Muscle of leg (tissue), 16 donors: ENCODE data around the gene DGAT2. TPM values are rescaled to one million over a fixed set of nuclear protein-coding genes. Genes with fewer than 3 reads are reported as not detected.

Experiments used
- DNase-seq: peaks from one replicate; pipeline ENCODE4 v3.0.0; 2013
- H3K27ac ChIP-seq: one replicate; pipeline ENCODE4 v1.5.1; 2013; ENCODE audit warnings: mild to moderate bottlenecking, low read length, control low read depth
- H3K27me3 ChIP-seq: one replicate; pipeline ENCODE4 v1.6.1; 2013; ENCODE audit warnings: low read length; ENCODE audit not compliant: control insufficient read depth, insufficient read depth
- H3K36me3 ChIP-seq: one replicate; pipeline ENCODE4 v1.6.1; 2013; ENCODE audit warnings: low read length; ENCODE audit not compliant: control insufficient read depth, insufficient read depth
- H3K4me1 ChIP-seq: one replicate; pipeline ENCODE4 v1.6.1; 2013; ENCODE audit warnings: low read length; ENCODE audit not compliant: control insufficient read depth, insufficient read depth
- H3K4me3 ChIP-seq: one replicate; pipeline ENCODE4 v1.5.1; 2013; ENCODE audit warnings: low read length, control low read depth
- H3K9me3 ChIP-seq: replicated peaks from 2 replicates; pipeline ENCODE4 v1.6.1; 2013; ENCODE audit warnings: low read depth, low read length; ENCODE audit not compliant: control insufficient read depth
- WGBS: methylation state at CpG from one replicate; pipeline ENCODE4 v1.1.5; 2013; ENCODE audit warnings: missing lambda C conversion rate; ENCODE audit not compliant: insufficient coverage; 5-methylcytosine and 5-hydroxymethylcytosine counted together
- long read RNA-seq, 11 donors: transcript quantifications; one replicate each; lab custom pipeline, GENCODE V29; 2026
- polyA plus RNA-seq, 8 donors: library from polyadenylated mRNA; unstranded; fragments of 120-200 nt; gene quantifications; one replicate each; pipeline versions ENCODE4 v1.2.1 to v1.2.3, GENCODE V29; 2013; ENCODE audit warnings: inconsistent platforms in 1 of 8, low replicate concordance in 1 of 8; ENCODE audit not compliant: insufficient read length in 8 of 8, insufficient read depth in 1 of 8
- total RNA-seq: library from RNA; stranded (reverse); fragments of 120-200 nt; gene quantifications from one replicate; pipeline ENCODE4 v1.2.4, GENCODE V29; 2013

The DGAT2 gene, protein sequence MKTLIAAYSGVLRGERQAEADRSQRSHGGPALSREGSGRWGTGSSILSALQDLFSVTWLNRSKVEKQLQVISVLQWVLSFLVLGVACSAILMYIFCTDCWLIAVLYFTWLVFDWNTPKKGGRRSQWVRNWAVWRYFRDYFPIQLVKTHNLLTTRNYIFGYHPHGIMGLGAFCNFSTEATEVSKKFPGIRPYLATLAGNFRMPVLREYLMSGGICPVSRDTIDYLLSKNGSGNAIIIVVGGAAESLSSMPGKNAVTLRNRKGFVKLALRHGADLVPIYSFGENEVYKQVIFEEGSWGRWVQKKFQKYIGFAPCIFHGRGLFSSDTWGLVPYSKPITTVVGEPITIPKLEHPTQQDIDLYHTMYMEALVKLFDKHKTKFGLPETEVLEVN
- total RNA-seq (0.31 TPM), polyA plus RNA-seq (1 to 10 TPM in 2 of 8 donors, under 1 TPM in 6; 0.45 to 3.8 (median 0.78) TPM)
- long read RNA-seq, donor 1, result 0 reads
- long read RNA-seq, donor 2, partial matches to known transcripts, result 0 of 1 reads
- long read RNA-seq, donor 2, other reads (novel, unspliced or antisense), result 0 of 1 reads
- long read RNA-seq, donor 3, partial matches to known transcripts, result 0 of 3 reads
- long read RNA-seq, donor 3, other reads (novel, unspliced or antisense), result 0 of 3 reads
- long read RNA-seq, donor 4, partial matches to known transcripts, result 0 of 1 reads
- long read RNA-seq, donor 4, other reads (novel, unspliced or antisense), result 0 of 1 reads
- long read RNA-seq, donor 5, partial matches to known transcripts, result 0 of 2 reads
- long read RNA-seq, donor 5, other reads (novel, unspliced or antisense), result 0 of 2 reads
- long read RNA-seq, donor 6, result 0 reads
- long read RNA-seq, donor 7, partial matches to known transcripts, result 0 of 1 reads
- long read RNA-seq, donor 7, other reads (novel, unspliced or antisense), result 0 of 1 reads
- long read RNA-seq, donor 8, result 0 reads
- long read RNA-seq, donor 9, result 0 reads
- long read RNA-seq, donor 10, result 0 reads
- long read RNA-seq, donor 11, result 0 reads

DNA sequence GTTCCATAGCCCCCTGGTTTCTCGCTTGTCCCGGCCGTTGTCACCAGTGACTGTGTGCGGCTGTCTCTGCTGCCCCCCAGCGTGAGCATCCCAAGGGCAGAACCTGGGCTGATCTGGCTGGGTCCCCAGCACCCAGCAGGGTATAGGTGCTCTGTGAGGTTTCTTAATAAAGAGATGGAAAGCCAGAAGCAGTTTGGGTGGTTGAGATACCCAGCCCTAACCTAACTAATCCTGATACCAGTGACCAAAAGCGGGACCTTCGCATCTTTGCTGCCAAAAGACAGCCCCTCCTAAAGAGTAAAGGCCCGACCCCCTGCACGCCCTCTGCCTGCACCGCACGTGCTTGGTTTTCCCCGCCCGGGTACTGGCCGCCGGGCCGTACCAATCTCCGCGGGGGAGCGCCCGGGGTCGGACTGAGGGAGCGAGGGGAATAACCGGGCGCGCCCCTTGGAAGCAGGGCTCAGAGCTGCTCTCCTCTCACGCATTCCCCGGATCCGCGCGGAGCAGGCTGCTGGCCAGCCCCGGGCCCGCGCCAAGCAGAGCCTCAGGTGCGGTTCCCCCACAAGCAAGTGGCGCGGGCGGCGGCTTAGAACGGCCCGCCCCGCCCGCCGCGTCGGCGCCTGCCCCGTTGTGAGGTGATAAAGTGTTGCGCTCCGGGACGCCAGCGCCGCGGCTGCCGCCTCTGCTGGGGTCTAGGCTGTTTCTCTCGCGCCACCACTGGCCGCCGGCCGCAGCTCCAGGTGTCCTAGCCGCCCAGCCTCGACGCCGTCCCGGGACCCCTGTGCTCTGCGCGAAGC, at the start of gene DGAT2:
Gene DGAT2 (plus strand): TSS at position 667 of the 797 bp plus-strand sequence. CDS start 214 bp downstream, outside the sequence.
- peak within 1 kb of the TSS; percentile 37 for H3K4me3 ChIP-seq
- peaks cover 17% of the 10 kb centered on the region for H3K4me1 ChIP-seq
- H3K27me3 ChIP-seq, result peaks cover 46% of the 10 kb centered on the region
- peak; percentile 77 for DNase-seq
- 1% methylated on average over 63 of the region's 66 CpGs for WGBS
- no peaks in the 10 kb centered on the region for H3K9me3 ChIP-seq
- no peak within 1 kb of the TSS for H3K27ac ChIP-seq
- no peaks in the 10 kb centered on the region for H3K36me3 ChIP-seq

DNA sequence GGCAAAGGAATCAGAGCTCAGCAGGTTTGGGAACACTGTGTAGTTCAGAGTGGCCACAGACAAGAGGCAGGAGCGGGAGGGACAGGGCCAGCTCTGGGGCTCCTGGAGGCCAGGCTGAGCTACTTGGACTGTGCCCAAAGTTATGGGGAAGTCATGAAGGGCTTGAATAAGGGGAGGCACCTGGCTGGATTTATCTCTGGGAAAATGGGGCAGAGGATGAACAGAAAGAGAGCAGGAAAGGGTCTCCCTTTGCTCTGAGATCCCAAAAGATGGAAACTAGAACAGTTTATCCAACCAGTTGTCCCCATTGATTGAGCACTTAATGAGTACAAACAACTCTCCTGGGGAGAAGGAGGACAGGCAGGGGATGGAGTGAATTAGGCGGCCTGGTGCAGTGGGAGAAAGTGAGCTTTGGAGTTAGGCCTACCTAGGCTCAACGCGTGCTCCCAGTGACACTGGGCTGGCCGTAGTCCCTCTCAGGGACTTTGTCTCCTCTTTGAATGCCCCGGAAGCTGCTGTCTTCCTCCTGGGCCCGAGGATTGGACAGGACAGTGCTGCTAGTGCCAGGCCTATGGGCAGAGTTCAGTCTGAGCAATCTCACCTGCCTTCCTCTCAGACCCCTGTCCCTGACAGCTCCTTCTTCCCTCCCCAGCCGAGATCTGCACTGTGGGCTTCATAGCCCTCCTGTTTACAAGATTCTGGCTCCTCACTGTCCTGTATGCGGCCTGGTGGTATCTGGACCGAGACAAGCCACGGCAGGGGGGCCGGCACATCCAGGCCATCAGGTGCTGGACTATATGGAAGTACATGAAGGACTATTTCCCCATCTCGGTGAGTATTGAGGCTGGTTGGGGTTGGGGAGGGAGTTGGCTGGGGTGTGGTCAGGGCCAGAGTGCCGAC, 49.0 kb upstream of the DGAT2 start:
- H3K9me3 ChIP-seq, result no peaks in the 10 kb centered on the region
- H3K4me1 ChIP-seq, result no peaks in the 10 kb centered on the region
- no peak overlapping the region for H3K4me3 ChIP-seq
- 81% methylated on average over 10 of the region's 14 CpGs for WGBS
- H3K27me3 ChIP-seq, result no peaks in the 10 kb centered on the region
- DNase-seq, result no peak
- H3K36me3 ChIP-seq, result no peaks in the 10 kb centered on the region
- H3K27ac ChIP-seq, result no peak overlapping the region

GRCh38 chr11:75720639-75721038, 47.9 kb upstream of the DGAT2 start:
- no peaks in the 10 kb centered on the region for H3K27me3 ChIP-seq
- H3K36me3 ChIP-seq, result no peaks in the 10 kb centered on the region
- no peak overlapping the region for H3K4me3 ChIP-seq
- no peak for DNase-seq
- H3K9me3 ChIP-seq, result no peaks in the 10 kb centered on the region
- H3K27ac ChIP-seq, result no peak overlapping the region
- WGBS, result 73% methylated on average over 6 of the region's 6 CpGs
- H3K4me1 ChIP-seq, result no peaks in the 10 kb centered on the region

DNA sequence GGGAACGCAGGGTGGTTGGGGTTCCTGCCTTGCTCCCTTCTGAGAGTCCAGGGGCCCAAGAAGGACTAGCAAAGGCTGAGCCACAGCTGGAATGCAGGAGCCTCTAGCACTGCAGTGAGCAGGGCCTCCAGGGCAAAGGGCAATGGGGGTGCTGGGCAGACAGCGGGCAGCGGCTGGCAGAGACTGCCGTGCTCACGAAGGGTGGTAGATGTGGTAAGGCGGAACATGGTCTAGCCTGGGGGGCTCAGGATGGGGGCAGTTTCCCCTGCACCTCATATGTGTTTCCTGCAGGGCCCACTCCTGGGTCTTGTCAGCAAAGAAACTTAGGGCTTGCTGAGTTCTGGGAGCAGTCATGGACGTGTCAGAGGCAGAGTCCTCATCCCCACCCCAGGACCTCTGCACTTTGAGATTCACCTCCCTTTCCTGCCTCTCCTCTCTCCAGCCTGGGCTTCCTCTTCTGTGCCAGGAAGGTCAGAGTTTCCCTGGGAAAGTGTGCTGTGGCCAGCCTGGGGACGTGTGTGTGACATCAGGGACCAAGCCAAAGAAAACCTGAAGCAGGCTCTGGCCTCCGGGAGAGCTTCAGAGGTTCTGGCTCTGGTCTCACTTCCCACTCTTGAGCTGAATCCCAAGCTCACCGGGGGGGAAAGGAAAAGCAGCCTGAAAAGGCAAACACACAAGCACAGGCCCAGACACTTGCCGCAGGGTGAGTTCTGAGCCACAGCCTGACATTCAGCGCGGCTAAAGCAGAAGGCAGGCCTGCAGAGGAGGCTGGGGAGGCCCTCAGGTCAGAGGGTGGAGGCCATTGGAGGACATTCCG, 46.5 kb upstream of the DGAT2 start:
- Histone ChIP-seq H3K9me3 (no peaks in the 10 kb centered on the region), H3K4me1 (no peaks in the 10 kb centered on the region), H3K4me3 (no peak overlapping the region), H3K27ac (no peak overlapping the region), H3K36me3 (no peaks in the 10 kb centered on the region), H3K27me3 (no peaks in the 10 kb centered on the region)
- no peak for DNase-seq
- 67% methylated on average over 14 of the region's 14 CpGs for WGBS

- Histone ChIP-seq H3K27me3 (no peaks in the 10 kb centered on the region), H3K4me1 (no peaks in the 10 kb centered on the region), H3K36me3 (no peaks in the 10 kb centered on the region), H3K27ac (no peak overlapping the region), H3K9me3 (no peaks in the 10 kb centered on the region), H3K4me3 (no peak overlapping the region)
- DNase-seq, result no peak
- 92% methylated on average over 4 of the region's 9 CpGs for WGBS
Observed at GRCh38 chr11:75722669-75723042, 45.9 kb upstream of the DGAT2 start.

GRCh38 chr11:75725547-75726320, 42.8 kb upstream of the DGAT2 start:
- no peaks in the 10 kb centered on the region for H3K4me1 ChIP-seq
- WGBS, result 81% methylated on average over 8 of the region's 13 CpGs
- no peak overlapping the region for H3K4me3 ChIP-seq
- H3K9me3 ChIP-seq, result no peaks in the 10 kb centered on the region
- H3K36me3 ChIP-seq, result no peaks in the 10 kb centered on the region
- peaks cover 3% of the 10 kb centered on the region for H3K27me3 ChIP-seq
- no peak for DNase-seq
- no peak overlapping the region for H3K27ac ChIP-seq

DNA sequence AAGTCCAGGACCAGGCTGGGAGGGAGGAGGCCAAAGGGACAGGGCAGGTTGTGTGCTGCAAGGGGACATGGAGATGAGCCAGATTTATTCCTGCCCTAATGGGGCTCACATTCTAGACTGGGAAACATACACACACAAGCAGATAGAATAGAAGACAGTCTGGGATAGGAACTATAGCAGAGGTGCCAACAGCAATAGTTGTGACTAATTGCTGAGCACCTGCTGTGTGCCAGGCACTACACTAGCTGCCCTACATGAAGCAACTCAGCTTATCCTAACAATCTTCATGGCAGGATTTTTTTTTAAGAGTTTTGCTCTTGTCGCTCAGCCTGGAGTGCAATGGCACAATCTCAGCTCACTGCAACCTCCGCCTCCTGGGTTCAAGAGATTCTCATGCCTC, 39.6 kb upstream of the DGAT2 start:
- H3K27ac ChIP-seq, result no peak overlapping the region
- 80% methylated on average over 1 of the region's 2 CpGs for WGBS
- H3K4me1 ChIP-seq, result peaks cover 11% of the 10 kb centered on the region
- H3K4me3 ChIP-seq, result no peak overlapping the region
- no peaks in the 10 kb centered on the region for H3K36me3 ChIP-seq
- DNase-seq, result no peak
- H3K9me3 ChIP-seq, result no peaks in the 10 kb centered on the region
- H3K27me3 ChIP-seq, result peaks cover 3% of the 10 kb centered on the region

- Histone ChIP-seq H3K4me1 (peaks cover 21% of the 10 kb centered on the region), H3K36me3 (no peaks in the 10 kb centered on the region), H3K4me3 (no peak overlapping the region), H3K27ac (no peak overlapping the region), H3K9me3 (no peaks in the 10 kb centered on the region), H3K27me3 (peaks cover 3% of the 10 kb centered on the region)
- 100% methylated on average over 5 of the region's 5 CpGs for WGBS
- DNase-seq, result no peak
Observed at GRCh38 chr11:75731095-75731494, 37.5 kb upstream of the DGAT2 start.
